Measurements from ENCODE around the gene PIK3C3.

GRCh38 chr18:41942254-41942653 is 12.8 kb upstream of the PIK3C3 start:
- TF ChIP-seq CTCF (IDR thresholded peaks at IDR 0.05; ENCODE audit: low read depth, low read length, poor library complexity, severe bottlenecking) (no peak), EZH2phosphoT487 (IDR thresholded peaks at IDR 0.05; ENCODE audit: borderline replicate concordance, low read length) (no peak)
